GM18861 (cell line): ENCODE results near the gene SNPH.

Experiments
- ATAC-seq: cut with Tn5 transposase; IDR thresholded peaks from one replicate; pipeline ENCODE4 v1.9.1; 2021; ENCODE audit not compliant: unreplicated experiment

Gene SNPH

GRCh38 chr20:1264727-1265126 is 1.4 kb upstream of the SNPH start:
- ATAC-seq = no peak

- no peak for ATAC-seq
Measured at GRCh38 chr20:1265226-1265915, 723 bp upstream of the SNPH start.

- ATAC-seq = no peak
Measured at GRCh38 chr20:1265916-1266166, 253 bp upstream of the SNPH start.

GRCh38 chr20:1267161-1267560 is 1.1 kb downstream of the SNPH start:
- ATAC-seq = no peak

- no peak for ATAC-seq
Measured at GRCh38 chr20:1267809-1268374, 1.8 kb downstream of the SNPH start.

GRCh38 chr20:1269235-1269634 is 3.1 kb downstream of the SNPH start:
- no peak for ATAC-seq

- no peak for ATAC-seq
Measured at GRCh38 chr20:1269850-1270249, 3.8 kb downstream of the SNPH start.

GRCh38 chr20:1272368-1273100 is 6.4 kb downstream of the SNPH start:
- no peak for ATAC-seq

- ATAC-seq = no peak
Measured at GRCh38 chr20:1273366-1273765, 7.3 kb downstream of the SNPH start.

GRCh38 chr20:1274485-1275311 is 8.6 kb downstream of the SNPH start:
- ATAC-seq = no peak

GRCh38 chr20:1275919-1276318 is 9.8 kb downstream of the SNPH start:
- ATAC-seq = no peak

- ATAC-seq = no peak
Measured at GRCh38 chr20:1277529-1278322, 11.6 kb downstream of the SNPH start.

- no peak for ATAC-seq
Measured at GRCh38 chr20:1278993-1279392, 12.9 kb downstream of the SNPH start.

- ATAC-seq = no peak
Measured at GRCh38 chr20:1280195-1281102, 14.4 kb downstream of the SNPH start.

- no peak for ATAC-seq
Measured at GRCh38 chr20:1281279-1282057, 15.4 kb downstream of the SNPH start.

GRCh38 chr20:1282966-1283365 is 16.9 kb downstream of the SNPH start:
- no peak for ATAC-seq

- no peak for ATAC-seq
Measured at GRCh38 chr20:1283522-1284510, 17.7 kb downstream of the SNPH start.
